GM18505 (cell line): Measurements from ENCODE around the gene KIAA1549.

Experiments
- ATAC-seq: cut with Tn5 transposase; IDR thresholded peaks from one replicate; pipeline ENCODE4 v1.9.1; 2021; ENCODE audit not compliant: unreplicated experiment
- POLR2A ChIP-seq: IDR thresholded peaks from 4 replicates; pipeline ENCODE4 v1.6.1; 2011; ENCODE audit warnings: borderline replicate concordance; ENCODE audit not compliant: insufficient read depth, insufficient read length; ENCODE audit errors: extremely low read depth

KIAA1549 gene

GRCh38 chr7:138849701-138850100 is 131.5 kb downstream of the KIAA1549 start:
- no peak for ATAC-seq
- TF ChIP-seq POLR2A, result no peak

- no peak for TF ChIP-seq POLR2A
- ATAC-seq, result no peak
Measured at GRCh38 chr7:138848056-138848980, 132.9 kb downstream of the KIAA1549 start.

- TF ChIP-seq POLR2A, result no peak
- ATAC-seq, result no peak
Measured at GRCh38 chr7:138845711-138846110, 135.5 kb downstream of the KIAA1549 start.

GRCh38 chr7:138843632-138844580 is 137.3 kb downstream of the KIAA1549 start:
- no peak for ATAC-seq
- TF ChIP-seq POLR2A, result no peak

GRCh38 chr7:138842111-138842510 is 139.1 kb downstream of the KIAA1549 start:
- ATAC-seq, result no peak
- no peak for TF ChIP-seq POLR2A

GRCh38 chr7:138838166-138838565 is 143.0 kb downstream of the KIAA1549 start:
- TF ChIP-seq POLR2A, result no peak
- ATAC-seq, result no peak

- no peak for ATAC-seq
- TF ChIP-seq POLR2A, result no peak
Measured at GRCh38 chr7:138837627-138838026, 143.6 kb downstream of the KIAA1549 start.

- no peak for TF ChIP-seq POLR2A
- no peak for ATAC-seq
Measured at GRCh38 chr7:138835087-138835486, 146.1 kb downstream of the KIAA1549 start.

GRCh38 chr7:138834583-138834982 is 146.6 kb downstream of the KIAA1549 start:
- no peak for ATAC-seq
- TF ChIP-seq POLR2A, result no peak

GRCh38 chr7:138833596-138833995 is 147.6 kb downstream of the KIAA1549 start:
- ATAC-seq, result no peak
- TF ChIP-seq POLR2A, result no peak

- no peak for ATAC-seq
- TF ChIP-seq POLR2A, result no peak
Measured at GRCh38 chr7:138832966-138833365, 148.2 kb downstream of the KIAA1549 start.

- ATAC-seq, result no peak
Measured at GRCh38 chr7:138829335-138829734, 151.9 kb downstream of the KIAA1549 start.

GRCh38 chr7:138828302-138828701 is 152.9 kb downstream of the KIAA1549 start:
- no peak for ATAC-seq
- no peak for TF ChIP-seq POLR2A

More at GRCh38 chr7:138829335-138829734, 151.9 kb downstream of the KIAA1549 start:
- TF ChIP-seq POLR2A, result no peak
